ENCODE results near the gene PTPRT. TPM values are rescaled to one million over a fixed set of nuclear protein-coding genes. Genes with fewer than 3 reads are reported as not detected.

PTPRT gene
- total and polyA plus RNA-seq, 4 donors: 0.03 to 0.19 (median 0.18) TPM; not detected in 1

DNA sequence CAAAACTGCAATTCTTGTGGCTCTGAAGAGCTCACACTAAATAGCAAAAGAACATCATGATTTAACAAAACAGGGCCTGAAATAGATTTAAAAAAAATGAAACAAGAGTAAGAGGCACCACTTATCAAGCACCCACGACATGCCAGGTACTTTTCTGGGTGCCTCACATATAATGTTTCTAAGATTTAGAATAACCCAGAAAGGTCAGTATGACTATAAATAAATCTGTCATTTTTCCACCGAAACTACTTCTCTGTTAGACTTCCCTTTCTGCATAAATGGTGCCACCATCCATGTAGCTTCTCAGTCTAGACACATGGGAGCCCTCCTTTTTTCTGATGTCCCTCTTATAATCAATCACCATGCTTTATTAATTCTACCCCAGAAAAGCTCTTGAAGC is 919.2 kb downstream of the PTPRT start:
- Histone ChIP-seq H3K27me3 (ENCODE audit: control insufficient read depth in 1 of 2, insufficient read depth in 2 of 2, low read length in 1 of 2) (no peaks in the 10 kb centered on the region), H3K4me3 (ENCODE audit: low read length in 2 of 2) (no peak overlapping the region), H3K4me1 (ENCODE audit: control insufficient read depth in 1 of 2, insufficient read depth in 2 of 2, low read length in 2 of 2) (no peaks in the 10 kb centered on the region), H3K27ac (ENCODE audit: low read depth in 1 of 2, low read length in 2 of 2) (no peak overlapping the region), H3K9me3 (ENCODE audit: control insufficient read depth, low read length) (no peaks in the 10 kb centered on the region), H3K36me3 (ENCODE audit: control insufficient read depth in 1 of 2, insufficient read depth in 2 of 2, low read length in 1 of 2) (no peaks in the 10 kb centered on the region)
- intact Hi-C loops (cut with DNase I): no loop called here
- 29 to 45% methylated on average over 2 of the region's 2 CpGs for whole genome bisulfite sequencing, 2 donors
- no peak for DNase-seq
- ATAC-seq (ENCODE audit: low FRiP score): no peak

DNA sequence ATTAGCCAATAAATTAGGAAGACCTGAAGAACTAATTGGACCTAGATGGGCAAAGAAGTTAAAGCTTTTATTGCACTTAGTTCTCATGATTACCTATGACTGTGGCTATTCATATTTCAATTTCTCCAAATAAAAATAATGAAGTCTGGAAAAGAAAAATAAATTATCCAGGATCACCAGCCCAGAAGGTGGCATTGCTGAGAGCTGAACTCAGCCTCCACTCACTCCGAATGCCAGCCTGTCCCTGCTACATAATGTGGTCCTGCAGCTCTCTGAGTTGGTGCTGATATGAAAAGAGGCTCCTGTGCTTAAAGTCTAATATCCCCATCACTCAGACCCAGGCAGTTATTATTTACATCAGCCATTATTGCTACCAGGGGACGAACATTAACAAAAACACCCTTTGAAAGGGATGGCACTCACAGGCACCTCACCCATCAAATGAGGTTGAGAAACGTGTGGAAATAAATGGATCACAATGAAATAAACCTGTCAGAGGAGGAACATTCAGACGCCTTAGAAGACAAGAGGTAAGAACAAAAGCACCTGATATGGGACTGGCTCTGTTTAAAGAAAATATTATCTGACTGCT is 921.8 kb downstream of the PTPRT start:
- no peak overlapping the region for H3K27ac ChIP-seq (ENCODE audit: low read depth in 1 of 2, low read length in 2 of 2)
- intact Hi-C loops (cut with DNase I): no loop called here

DNA sequence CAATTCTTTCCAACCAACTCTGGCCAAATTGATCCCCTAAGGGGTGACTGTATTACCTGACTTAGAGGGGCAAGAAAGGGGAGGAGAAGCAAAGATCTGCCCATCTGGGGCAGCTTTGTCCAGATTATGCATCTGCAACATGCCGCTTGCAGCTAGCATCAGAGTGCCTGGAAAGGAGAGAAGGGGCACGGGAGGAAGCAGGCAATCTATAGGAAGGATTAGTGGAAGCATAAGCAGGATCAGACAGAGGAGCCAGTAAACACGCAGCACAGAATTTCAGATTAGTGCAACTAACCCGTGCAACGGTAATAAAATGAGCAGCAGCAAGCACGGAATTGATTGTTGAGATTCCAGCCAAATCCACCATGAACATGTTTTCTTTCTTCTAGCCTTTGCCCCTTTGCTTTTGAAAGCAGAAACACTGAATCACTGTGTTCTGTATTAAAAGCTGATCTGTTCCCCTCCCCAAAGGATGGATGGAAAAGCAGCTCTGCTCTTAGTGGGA is 927.9 kb downstream of the PTPRT start:
- DNase-seq: no peak
- Histone ChIP-seq H3K27ac (ENCODE audit: low read depth in 1 of 2, low read length in 2 of 2) (no peak overlapping the region), H3K27me3 (ENCODE audit: control insufficient read depth in 1 of 2, insufficient read depth in 2 of 2, low read length in 1 of 2) (no peaks in the 10 kb centered on the region), H3K36me3 (ENCODE audit: control insufficient read depth in 1 of 2, insufficient read depth in 2 of 2, low read length in 1 of 2) (no peaks in the 10 kb centered on the region), H3K4me3 (ENCODE audit: low read length in 2 of 2) (no peak overlapping the region), H3K9me3 (ENCODE audit: control insufficient read depth, low read length) (no peaks in the 10 kb centered on the region), H3K4me1 (ENCODE audit: control insufficient read depth in 1 of 2, insufficient read depth in 2 of 2, low read length in 2 of 2) (no peaks in the 10 kb centered on the region)
- intact Hi-C loops (cut with DNase I): no loop called here
- ATAC-seq (ENCODE audit: low FRiP score): no peak
- 76 to 77% methylated on average over 6 of the region's 6 CpGs for WGBS, 2 donors

More for the DNA sequence above, 921.8 kb downstream of the PTPRT start:
- DNase-seq (no peak), ATAC-seq (ENCODE audit: low FRiP score) (no peak)
- Histone ChIP-seq H3K4me3 (ENCODE audit: low read length in 2 of 2) (no peak overlapping the region), H3K27me3 (ENCODE audit: control insufficient read depth in 1 of 2, insufficient read depth in 2 of 2, low read length in 1 of 2) (no peaks in the 10 kb centered on the region), H3K36me3 (ENCODE audit: control insufficient read depth in 1 of 2, insufficient read depth in 2 of 2, low read length in 1 of 2) (no peaks in the 10 kb centered on the region), H3K4me1 (ENCODE audit: control insufficient read depth in 1 of 2, insufficient read depth in 2 of 2, low read length in 2 of 2) (no peaks in the 10 kb centered on the region), H3K9me3 (ENCODE audit: control insufficient read depth, low read length) (no peaks in the 10 kb centered on the region)
- WGBS, 2 donors: 60 to 64% methylated on average over 4 of the region's 4 CpGs

DNA sequence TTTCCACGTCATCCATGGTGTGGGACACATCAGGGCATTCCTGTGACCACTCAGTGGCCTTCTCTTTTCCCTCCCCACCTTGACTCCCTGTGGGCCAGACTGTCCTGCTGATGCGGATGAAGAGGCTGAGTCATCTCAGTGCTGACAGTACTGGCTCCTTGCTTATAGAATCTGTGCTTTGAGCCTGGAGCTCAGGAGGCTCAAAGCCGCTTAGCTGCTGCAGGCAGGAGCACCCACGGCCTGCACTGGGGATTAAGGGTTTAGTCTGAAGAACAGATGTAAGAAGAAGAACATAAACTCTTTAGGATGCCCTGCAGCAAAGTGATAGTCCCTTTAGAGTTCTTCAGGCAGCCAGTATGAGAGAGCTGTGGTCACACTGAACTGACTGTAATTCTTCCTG is 929.5 kb downstream of the PTPRT start:
- intact Hi-C loops (cut with DNase I): no loop called here
- Histone ChIP-seq H3K27me3 (ENCODE audit: control insufficient read depth in 1 of 2, insufficient read depth in 2 of 2, low read length in 1 of 2) (no peaks in the 10 kb centered on the region), H3K27ac (ENCODE audit: low read depth in 1 of 2, low read length in 2 of 2) (no peak overlapping the region), H3K4me1 (ENCODE audit: control insufficient read depth in 1 of 2, insufficient read depth in 2 of 2, low read length in 2 of 2) (no peaks in the 10 kb centered on the region), H3K4me3 (ENCODE audit: low read length in 2 of 2) (no peak overlapping the region), H3K9me3 (ENCODE audit: control insufficient read depth, low read length) (no peaks in the 10 kb centered on the region), H3K36me3 (ENCODE audit: control insufficient read depth in 1 of 2, insufficient read depth in 2 of 2, low read length in 1 of 2) (no peaks in the 10 kb centered on the region)
- 74 to 81% methylated on average over 4 of the region's 4 CpGs for WGBS, 2 donors
- no peak for DNase-seq
- ATAC-seq (ENCODE audit: low FRiP score): no peak

DNA sequence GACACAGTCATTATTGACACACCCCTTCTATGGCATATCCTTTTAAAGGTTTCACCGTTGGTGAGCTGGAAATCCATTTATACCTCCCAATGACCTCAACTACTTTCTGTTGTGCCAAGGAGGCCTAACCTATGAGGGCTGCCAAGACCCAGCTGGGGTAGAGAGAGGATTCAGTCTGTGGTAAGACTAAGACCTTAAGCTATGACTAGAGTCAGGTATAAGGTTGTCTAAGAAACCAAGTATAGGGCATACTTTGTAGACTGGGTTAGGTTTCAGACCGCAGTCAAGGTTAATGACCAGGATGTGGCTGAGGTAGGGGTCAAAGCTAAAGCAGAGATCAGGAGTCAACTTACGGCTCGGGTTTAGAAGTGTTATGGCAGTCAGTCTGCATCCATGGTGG is 930.3 kb downstream of the PTPRT start:
- H3K4me3 ChIP-seq (ENCODE audit: low read length in 2 of 2): no peak overlapping the region
- 75 to 79% methylated on average over 4 of the region's 4 CpGs for WGBS, 2 donors
- H3K27ac ChIP-seq (ENCODE audit: low read depth in 1 of 2, low read length in 2 of 2): no peak overlapping the region
- intact Hi-C loops (cut with DNase I): no loop called here
- H3K4me1 ChIP-seq (ENCODE audit: control insufficient read depth in 1 of 2, insufficient read depth in 2 of 2, low read length in 2 of 2): no peaks in the 10 kb centered on the region
- ATAC-seq (ENCODE audit: low FRiP score) (no peak), DNase-seq (no peak)
- no peaks in the 10 kb centered on the region for H3K27me3 ChIP-seq (ENCODE audit: control insufficient read depth in 1 of 2, insufficient read depth in 2 of 2, low read length in 1 of 2)
- no peaks in the 10 kb centered on the region for H3K9me3 ChIP-seq (ENCODE audit: control insufficient read depth, low read length)
- no peaks in the 10 kb centered on the region for H3K36me3 ChIP-seq (ENCODE audit: control insufficient read depth in 1 of 2, insufficient read depth in 2 of 2, low read length in 1 of 2)

DNA sequence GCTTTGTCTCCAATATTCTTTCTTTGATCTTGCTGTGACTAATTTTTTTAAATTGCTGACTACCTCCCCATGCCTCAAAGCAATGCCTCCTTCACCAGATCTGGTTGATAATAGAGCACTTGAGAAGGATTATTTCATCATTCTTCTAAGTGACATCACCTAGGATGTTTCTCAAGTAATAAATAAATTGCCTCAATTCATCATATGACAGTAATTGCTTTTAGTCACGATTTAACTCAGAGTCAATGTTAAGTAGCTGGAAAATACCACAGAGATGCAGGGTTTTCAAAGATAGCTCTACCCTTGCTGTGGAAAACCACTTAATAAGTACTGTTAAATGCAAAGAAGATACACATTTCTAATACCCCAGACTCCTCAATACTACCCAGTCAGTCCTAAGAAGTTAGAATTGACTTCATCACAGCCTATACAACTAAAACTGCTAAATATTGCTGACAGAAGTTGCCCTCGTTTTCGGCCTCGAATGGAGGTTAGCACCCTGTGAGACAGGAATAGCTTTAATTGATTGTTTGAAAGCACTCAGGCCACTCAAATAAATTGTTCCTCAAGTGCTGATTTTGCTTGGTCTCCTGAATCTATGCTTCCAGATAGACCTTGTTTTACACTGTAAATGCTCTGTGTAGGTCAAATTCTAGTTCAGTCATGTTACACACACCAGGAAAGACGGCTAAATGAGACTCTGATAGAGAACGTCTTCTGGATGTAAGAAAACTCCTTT is 931.0 kb downstream of the PTPRT start:
- Histone ChIP-seq H3K4me3 (ENCODE audit: low read length in 2 of 2) (no peak overlapping the region), H3K36me3 (ENCODE audit: control insufficient read depth in 1 of 2, insufficient read depth in 2 of 2, low read length in 1 of 2) (no peaks in the 10 kb centered on the region), H3K4me1 (ENCODE audit: control insufficient read depth in 1 of 2, insufficient read depth in 2 of 2, low read length in 2 of 2) (no peaks in the 10 kb centered on the region), H3K27ac (ENCODE audit: low read depth in 1 of 2, low read length in 2 of 2) (no peak overlapping the region), H3K27me3 (ENCODE audit: control insufficient read depth in 1 of 2, insufficient read depth in 2 of 2, low read length in 1 of 2) (no peaks in the 10 kb centered on the region), H3K9me3 (ENCODE audit: control insufficient read depth, low read length) (no peaks in the 10 kb centered on the region)
- no peak for DNase-seq
- WGBS, 2 donors: 83 to 84% methylated on average over 6 of the region's 6 CpGs
- intact Hi-C loops (cut with DNase I): no loop called here
- ATAC-seq (ENCODE audit: low FRiP score): no peak

DNA sequence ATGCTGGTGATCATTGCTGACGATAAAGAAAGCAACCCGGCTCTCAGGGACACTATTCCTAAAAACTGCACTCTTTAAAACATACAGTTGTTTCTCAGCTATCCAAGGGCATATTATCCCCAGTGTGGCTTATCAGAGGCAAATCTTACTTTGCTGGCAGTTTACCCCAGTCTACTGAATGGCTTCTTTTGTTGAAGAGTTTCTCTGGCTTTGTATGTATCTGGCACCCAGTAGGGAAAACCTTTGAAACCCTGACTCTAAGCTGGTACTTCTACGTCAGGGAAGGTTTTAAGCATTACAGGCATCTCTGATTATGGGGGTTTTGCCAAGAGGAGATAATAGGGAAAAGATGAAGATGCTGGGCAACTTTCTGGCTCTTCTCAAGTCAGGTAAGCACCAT is 933.9 kb downstream of the PTPRT start:
- Histone ChIP-seq H3K27me3 (ENCODE audit: control insufficient read depth in 1 of 2, insufficient read depth in 2 of 2, low read length in 1 of 2) (no peaks in the 10 kb centered on the region), H3K9me3 (ENCODE audit: control insufficient read depth, low read length) (no peaks in the 10 kb centered on the region), H3K4me3 (ENCODE audit: low read length in 2 of 2) (no peak overlapping the region), H3K36me3 (ENCODE audit: control insufficient read depth in 1 of 2, insufficient read depth in 2 of 2, low read length in 1 of 2) (no peaks in the 10 kb centered on the region), H3K4me1 (ENCODE audit: control insufficient read depth in 1 of 2, insufficient read depth in 2 of 2, low read length in 2 of 2) (no peaks in the 10 kb centered on the region), H3K27ac (ENCODE audit: low read depth in 1 of 2, low read length in 2 of 2) (no peak overlapping the region)
- WGBS, 2 donors: 86 to 87% methylated on average over 3 of the region's 3 CpGs
- intact Hi-C loops (cut with DNase I): no loop called here
- ATAC-seq (ENCODE audit: low FRiP score) (no peak), DNase-seq (no peak)

DNA sequence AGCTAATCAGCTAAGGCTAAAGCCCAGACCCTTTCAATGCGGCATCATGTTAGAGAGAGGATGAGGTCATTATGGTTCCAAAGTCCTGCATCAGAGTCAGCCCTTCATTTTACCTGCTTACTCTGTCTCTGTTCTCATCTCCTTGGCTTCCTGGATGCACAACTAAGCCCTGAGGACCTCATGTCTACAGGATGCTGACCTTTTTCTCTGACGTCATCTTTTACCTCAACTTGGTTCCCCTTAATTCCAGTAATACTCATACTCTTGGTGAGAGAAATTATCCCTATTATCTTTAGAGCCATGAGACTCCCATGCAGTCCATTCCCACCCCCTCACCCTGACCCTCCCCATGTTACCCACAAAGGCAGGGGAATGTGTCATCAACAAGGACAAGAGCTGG is 935.0 kb downstream of the PTPRT start:
- DNase-seq: no peak
- Histone ChIP-seq H3K27ac (ENCODE audit: low read depth in 1 of 2, low read length in 2 of 2) (no peak overlapping the region), H3K27me3 (ENCODE audit: control insufficient read depth in 1 of 2, insufficient read depth in 2 of 2, low read length in 1 of 2) (no peaks in the 10 kb centered on the region), H3K36me3 (ENCODE audit: control insufficient read depth in 1 of 2, insufficient read depth in 2 of 2, low read length in 1 of 2) (no peaks in the 10 kb centered on the region), H3K9me3 (ENCODE audit: control insufficient read depth, low read length) (no peaks in the 10 kb centered on the region), H3K4me3 (ENCODE audit: low read length in 2 of 2) (no peak overlapping the region), H3K4me1 (ENCODE audit: control insufficient read depth in 1 of 2, insufficient read depth in 2 of 2, low read length in 2 of 2) (no peaks in the 10 kb centered on the region)
- intact Hi-C loops (cut with DNase I): no loop called here
- ATAC-seq (ENCODE audit: low FRiP score): no peak
- whole genome bisulfite sequencing, 2 donors: 89 to 98% methylated on average over 2 of the region's 2 CpGs

DNA sequence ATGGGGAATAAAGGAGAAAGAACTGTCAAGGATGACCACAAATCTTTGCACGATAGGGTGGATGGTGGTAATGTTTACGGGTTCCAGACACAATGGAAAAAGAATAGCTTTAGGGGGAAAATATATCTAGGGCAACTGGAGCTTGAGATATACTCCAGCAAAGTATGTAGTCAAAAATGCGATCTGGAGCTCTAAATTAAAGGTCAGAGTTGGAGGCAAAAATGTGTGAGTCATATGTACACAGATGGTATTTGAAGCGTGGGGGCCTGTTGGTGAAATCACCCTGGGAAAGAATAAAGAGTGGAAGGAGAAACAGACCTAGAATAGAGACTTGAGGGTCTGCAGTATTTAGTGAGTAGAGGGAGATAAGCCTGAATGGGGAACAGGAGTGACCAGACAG is 937.6 kb downstream of the PTPRT start:
- Histone ChIP-seq H3K4me3 (ENCODE audit: low read length in 2 of 2) (no peak overlapping the region), H3K27me3 (ENCODE audit: control insufficient read depth in 1 of 2, insufficient read depth in 2 of 2, low read length in 1 of 2) (no peaks in the 10 kb centered on the region), H3K27ac (ENCODE audit: low read depth in 1 of 2, low read length in 2 of 2) (no peak overlapping the region), H3K9me3 (ENCODE audit: control insufficient read depth, low read length) (no peaks in the 10 kb centered on the region), H3K4me1 (ENCODE audit: control insufficient read depth in 1 of 2, insufficient read depth in 2 of 2, low read length in 2 of 2) (no peaks in the 10 kb centered on the region), H3K36me3 (ENCODE audit: control insufficient read depth in 1 of 2, insufficient read depth in 2 of 2, low read length in 1 of 2) (no peaks in the 10 kb centered on the region)
- intact Hi-C loops (cut with DNase I): no loop called here
- ATAC-seq (ENCODE audit: low FRiP score) (no peak), DNase-seq (no peak)
- WGBS, 2 donors: 35% methylated on average over 4 of the region's 4 CpGs

All from aorta (tissue), 5 donors.